ENCODE results near the gene PHKA2.
"Not testable (repeated sequence)": the region's sequence is repeated elsewhere in the genome, so short reads cannot be mapped to it uniquely, and the experiment has no call there.

Gene PHKA2, protein sequence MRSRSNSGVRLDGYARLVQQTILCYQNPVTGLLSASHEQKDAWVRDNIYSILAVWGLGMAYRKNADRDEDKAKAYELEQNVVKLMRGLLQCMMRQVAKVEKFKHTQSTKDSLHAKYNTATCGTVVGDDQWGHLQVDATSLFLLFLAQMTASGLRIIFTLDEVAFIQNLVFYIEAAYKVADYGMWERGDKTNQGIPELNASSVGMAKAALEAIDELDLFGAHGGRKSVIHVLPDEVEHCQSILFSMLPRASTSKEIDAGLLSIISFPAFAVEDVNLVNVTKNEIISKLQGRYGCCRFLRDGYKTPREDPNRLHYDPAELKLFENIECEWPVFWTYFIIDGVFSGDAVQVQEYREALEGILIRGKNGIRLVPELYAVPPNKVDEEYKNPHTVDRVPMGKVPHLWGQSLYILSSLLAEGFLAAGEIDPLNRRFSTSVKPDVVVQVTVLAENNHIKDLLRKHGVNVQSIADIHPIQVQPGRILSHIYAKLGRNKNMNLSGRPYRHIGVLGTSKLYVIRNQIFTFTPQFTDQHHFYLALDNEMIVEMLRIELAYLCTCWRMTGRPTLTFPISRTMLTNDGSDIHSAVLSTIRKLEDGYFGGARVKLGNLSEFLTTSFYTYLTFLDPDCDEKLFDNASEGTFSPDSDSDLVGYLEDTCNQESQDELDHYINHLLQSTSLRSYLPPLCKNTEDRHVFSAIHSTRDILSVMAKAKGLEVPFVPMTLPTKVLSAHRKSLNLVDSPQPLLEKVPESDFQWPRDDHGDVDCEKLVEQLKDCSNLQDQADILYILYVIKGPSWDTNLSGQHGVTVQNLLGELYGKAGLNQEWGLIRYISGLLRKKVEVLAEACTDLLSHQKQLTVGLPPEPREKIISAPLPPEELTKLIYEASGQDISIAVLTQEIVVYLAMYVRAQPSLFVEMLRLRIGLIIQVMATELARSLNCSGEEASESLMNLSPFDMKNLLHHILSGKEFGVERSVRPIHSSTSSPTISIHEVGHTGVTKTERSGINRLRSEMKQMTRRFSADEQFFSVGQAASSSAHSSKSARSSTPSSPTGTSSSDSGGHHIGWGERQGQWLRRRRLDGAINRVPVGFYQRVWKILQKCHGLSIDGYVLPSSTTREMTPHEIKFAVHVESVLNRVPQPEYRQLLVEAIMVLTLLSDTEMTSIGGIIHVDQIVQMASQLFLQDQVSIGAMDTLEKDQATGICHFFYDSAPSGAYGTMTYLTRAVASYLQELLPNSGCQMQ

DNA sequence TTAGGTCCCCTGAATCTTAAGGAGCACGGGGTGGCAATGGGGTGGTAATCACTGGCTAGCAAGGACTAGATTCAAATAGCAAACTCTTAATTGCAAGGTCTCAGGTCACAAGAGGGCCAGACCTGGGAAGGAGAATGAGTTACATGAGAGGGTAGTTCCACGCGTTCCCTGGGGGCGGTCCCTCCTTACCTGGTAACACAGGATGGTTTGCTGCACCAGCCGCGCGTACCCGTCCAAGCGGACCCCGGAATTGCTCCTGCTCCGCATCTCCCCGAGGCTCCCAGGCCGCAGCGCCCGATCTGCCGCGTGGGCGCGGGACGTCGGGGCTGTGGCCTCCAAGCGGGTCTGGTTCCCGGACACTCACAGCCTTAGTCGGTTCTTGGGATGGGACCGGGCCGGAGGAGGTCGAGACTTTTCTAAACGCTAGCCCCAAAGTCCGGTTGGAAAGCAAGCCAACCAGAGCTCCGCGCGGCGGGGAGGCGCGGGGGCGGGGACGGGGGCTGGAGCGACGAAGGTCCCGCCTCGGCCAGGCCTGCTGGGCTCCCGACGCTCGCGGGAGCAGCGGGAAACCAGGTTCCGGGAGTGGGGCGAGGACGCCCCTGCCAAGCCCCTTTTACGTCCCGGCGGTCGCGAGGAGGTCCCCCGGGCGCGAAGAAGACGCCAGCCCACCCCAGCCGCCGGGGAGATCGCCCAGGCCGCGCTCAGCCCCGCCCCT, at the start of gene PHKA2:
Gene PHKA2, minus strand, starts transcription at position 449 of the 715 bp plus-strand sequence. Its CDS starts 182 bp downstream, at position 267.
- in situ Hi-C loops (cut with HindIII; ENCODE audit: low sequenced_read_pairs) = no loop called here

DNA sequence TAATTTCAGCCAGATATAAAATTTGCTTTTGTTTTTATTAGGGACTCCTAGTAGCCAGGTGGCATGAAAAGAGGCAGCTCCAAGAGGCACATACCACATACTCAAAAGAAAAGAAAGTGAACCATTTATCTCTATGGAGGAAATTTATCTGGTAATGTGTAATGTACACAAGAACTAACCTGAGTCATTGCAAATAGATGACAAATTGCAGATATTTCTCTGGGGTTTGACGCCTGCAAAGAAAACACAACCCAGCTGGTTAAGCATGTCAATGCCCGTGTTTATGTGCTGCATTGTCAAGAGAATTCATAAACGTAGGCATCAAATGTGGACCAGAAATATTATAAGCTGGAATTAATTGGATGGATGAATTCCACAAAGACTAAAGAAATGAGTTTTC, 46.9 kb upstream of the PHKA2 start:
- in situ Hi-C loops (cut with HindIII; ENCODE audit: low sequenced_read_pairs) = no loop called here

DNA sequence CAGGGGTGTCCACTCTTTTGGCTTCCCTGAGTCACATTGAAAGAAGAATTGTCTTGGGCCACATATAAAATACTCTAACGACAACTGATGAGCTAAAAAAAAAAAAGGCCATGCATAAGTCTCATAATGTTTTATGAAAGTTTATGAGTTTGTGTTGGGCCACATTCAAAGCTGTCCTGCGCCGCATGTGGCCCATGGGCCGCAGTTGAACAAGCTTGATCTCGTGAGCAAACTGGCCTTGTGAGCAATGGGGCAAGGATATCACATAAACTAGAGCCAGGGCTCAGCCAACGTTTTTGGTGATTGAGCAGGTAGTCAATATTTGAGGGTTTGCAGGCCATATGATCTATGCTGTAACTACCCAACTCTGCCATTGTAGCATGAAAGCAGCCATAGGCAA, 44.6 kb upstream of the PHKA2 start:
- in situ Hi-C loops (cut with HindIII; ENCODE audit: low sequenced_read_pairs) = no loop called here

DNA sequence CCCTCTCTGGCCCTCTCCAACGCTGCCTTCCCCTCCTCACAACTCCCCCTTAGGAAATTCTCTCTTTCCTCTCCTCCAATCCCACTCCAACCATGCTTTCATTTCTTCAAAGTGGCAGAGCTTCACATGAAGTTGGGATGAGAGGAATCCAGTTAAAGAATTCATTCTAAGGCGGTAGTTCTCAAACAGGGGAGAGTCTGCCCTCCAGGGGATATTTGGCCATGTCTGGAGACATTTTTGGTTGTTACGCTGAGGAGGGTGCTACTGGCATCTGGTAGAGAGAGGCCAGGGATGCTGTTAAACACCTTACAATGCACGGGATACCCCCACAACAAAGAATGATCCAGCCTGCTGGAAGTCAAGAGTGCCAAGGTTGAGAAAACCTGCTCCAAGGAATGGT, 40.5 kb upstream of the PHKA2 start:
- in situ Hi-C loops (cut with HindIII; ENCODE audit: low sequenced_read_pairs) = no loop called here

DNA sequence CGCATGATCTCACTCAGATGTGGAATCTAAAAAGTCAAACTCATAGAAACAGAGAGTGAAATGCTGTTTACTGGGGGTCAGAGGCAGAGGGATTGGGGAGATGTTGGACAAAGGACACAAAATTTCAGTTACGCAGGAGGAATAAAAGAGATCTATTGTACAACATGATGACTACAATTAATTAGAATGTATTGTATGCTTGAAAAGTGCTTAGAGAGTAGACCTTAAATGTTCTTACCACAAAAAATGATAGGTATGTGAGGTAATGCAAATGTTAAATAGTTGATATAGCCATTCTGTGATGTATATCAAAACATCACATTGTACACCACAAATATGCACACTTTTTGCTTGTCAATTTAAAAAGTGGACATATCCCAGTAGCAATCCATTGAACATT, 36.1 kb upstream of the PHKA2 start:
- in situ Hi-C loops (cut with HindIII; ENCODE audit: low sequenced_read_pairs) = no loop called here

DNA sequence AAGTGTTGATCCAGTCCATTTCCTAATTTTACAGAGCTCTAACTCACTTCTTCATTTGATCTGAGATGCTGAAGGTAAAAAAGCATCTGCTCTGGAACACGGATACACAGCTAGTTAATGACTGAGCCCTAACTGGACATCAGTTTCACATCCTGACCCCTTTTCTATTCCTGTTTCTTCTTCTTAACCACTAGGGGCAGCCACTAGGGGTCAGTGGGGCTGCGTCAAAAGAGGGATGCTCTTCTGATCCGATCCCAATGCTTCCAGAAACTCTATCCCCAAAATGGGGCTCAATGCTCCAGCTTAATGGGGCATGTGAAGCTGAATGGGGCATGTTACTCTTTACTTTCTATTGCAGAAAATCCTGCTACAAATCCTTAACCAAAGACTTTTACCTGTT, 33.4 kb upstream of the PHKA2 start:
- in situ Hi-C loops (cut with HindIII; ENCODE audit: low sequenced_read_pairs) = no loop called here

DNA sequence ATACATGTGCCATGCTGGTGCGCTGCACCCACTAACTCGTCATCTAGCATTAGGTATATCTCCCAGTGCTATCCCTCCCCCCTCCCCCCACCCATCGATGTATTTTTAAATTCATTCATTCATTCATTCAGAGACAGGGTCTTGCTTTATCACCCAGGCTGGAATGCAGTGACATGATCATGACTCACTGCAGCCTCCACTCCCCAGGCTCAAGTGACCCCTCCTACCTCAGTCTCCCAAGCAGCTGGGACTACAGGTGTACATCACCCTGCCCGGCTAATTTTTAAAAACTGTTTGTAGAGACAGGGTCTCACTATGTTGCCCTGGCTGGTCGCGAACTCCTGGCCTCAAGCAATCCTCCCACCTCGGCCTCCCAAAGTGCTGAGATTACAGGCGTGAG, 32.7 kb upstream of the PHKA2 start:
- in situ Hi-C loops (cut with HindIII; ENCODE audit: low sequenced_read_pairs) = not testable (repeated sequence)

DNA sequence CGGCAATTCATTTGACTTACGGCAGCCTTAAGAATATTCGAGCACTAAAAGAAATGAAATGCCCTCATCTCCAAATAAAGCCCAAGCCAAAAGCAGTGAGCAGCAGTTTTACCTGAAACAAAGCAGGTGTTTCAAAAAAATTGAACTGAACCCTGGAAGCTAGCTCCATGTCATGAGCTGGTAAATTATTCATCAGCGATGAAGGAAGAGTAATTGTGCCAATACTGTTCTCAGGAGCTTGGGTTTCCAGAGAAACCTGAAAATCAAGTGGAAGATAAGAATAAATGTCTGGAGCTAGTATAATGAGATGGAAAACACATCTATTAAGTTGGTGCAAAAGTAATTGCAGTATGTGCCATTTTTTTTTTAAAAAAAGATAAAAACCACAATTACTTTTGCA, 24.0 kb upstream of the PHKA2 start:
- in situ Hi-C loops (cut with HindIII; ENCODE audit: low sequenced_read_pairs) = no loop called here

DNA sequence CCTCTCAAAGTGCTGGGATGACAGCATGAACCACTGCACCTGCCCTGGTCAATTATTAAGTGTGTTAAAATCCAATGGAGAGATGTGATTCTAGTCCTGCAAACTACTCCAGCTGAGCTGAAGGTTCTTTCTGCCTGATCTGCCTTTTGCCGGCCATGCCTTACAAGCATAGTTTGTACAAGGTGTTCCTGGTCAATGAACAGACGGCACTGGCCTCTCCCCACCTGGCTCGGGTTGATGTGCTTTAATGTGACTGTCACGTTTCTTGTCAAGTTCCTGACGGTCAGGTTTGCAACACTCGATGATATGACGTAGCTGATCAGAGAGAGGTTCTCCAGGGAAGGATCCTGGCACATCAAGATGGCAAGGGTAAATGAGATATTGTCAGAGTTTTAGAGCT, 23.1 kb upstream of the PHKA2 start:
- in situ Hi-C loops (cut with HindIII; ENCODE audit: low sequenced_read_pairs) = no loop called here

DNA sequence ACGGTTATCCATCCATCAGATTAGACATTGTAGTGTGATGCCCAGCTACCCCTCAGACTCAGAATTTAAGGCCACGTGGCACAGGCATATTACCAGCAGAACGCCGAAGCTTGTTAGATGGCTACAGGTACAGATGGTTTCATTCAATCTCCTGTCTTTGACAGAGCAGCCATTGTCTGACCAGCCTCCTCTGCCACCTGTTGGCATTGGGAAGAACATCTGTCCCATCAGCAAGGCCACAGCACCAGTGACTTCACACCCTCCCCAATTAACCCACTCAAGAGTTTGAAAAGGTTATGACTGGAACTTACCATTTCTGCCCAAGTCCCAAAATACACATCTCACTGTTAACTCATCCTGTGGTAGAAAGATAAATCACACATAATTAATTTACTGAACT, 22.0 kb upstream of the PHKA2 start:
- in situ Hi-C loops (cut with HindIII; ENCODE audit: low sequenced_read_pairs) = no loop called here

DNA sequence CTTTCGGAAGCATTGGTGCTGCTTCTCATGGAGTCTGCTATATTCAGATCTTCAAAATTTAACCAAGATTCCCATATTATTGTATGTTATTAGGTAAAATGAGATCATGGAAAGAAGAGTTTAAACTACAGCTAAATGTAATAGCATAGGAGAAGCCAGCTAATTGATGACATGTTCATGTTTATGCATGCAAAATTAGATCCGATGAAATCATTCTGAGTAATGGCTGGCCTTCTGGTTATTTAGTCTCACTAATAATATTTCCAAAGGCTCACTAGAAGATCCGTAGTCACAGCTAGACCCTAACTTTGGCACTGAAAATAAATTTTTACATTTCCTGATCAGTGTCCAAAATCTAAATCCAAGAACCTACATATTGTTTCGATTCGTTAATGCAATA, 19.8 kb upstream of the PHKA2 start:
- in situ Hi-C loops (cut with HindIII; ENCODE audit: low sequenced_read_pairs) = no loop called here

DNA sequence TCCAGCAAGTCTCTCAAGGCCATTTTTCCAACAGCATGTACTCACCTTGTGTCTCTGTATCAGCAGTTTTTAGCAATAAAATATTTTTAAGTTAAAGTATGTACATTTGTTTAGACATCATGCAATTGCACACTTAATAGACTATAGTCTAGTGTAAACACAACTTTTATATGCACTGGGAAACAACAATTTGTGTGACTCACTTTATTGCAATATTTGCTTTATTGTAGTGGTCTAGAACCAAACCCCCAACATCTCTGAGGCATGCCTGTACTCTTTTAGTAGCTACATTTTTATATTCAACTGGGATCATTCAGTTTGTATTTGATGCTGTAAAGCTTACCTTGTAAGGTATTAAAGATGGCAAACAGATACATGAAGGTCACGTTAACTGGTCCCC, 14.7 kb upstream of the PHKA2 start:
- in situ Hi-C loops (cut with HindIII; ENCODE audit: low sequenced_read_pairs) = no loop called here

DNA sequence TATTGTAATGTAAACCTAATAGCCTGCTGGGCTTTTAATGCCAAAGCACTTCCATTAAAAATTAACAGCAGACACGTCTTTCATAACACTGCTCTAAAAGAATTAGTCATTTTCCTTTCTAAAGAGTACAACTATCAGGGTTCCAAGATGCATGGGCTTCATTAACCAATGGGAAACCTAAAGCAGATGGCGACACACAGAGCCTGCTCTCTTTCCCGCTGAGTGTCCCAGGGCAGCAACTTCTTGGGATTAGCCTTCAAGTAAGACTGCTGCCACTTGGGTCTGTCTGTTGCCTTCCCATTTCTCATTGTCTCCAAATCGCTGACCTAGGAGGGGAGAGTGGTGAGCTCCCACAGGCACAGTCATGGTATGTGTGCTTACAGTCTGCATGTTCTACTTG, 14.0 kb upstream of the PHKA2 start:
- in situ Hi-C loops (cut with HindIII; ENCODE audit: low sequenced_read_pairs) = no loop called here

DNA sequence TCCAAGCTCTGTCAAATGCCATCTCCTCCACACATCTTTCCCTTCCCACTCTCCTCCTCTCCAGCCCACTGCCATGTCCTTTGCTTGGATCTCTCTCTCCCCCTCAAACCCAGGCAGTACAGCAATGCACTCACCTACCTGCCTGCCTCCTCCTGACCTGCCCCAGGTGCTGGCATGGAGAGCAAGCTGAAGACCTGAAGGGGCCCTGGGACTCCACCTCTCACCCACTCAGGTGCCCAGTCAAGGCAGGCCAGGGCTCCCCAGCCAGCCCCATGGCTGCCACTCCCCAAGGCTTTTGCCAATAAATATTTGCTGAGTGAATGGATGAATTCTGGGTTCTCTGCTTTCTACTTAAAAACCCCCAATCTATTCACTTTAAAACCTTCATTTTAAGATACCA, 12.6 kb upstream of the PHKA2 start:
- in situ Hi-C loops (cut with HindIII; ENCODE audit: low sequenced_read_pairs) = no loop called here

DNA sequence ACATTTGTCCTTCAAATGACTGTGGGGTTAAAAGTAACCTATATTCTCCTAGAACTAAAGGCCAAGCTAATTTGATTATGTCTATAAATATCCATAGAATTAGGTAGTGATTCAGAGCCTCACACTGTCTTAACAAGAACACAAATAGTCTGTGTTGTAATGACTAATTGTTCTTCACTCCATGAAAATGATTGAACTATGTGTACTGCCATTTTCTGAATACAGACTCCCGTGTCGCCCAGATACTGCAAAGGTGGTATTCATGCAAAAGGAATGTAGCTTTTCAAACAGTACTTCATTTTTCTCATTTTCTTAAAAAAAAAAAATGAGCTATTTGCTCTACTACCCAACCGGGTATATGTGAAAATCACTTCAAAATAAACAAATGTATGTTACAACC, 11.3 kb upstream of the PHKA2 start:
- in situ Hi-C loops (cut with HindIII; ENCODE audit: low sequenced_read_pairs) = no loop called here

DNA sequence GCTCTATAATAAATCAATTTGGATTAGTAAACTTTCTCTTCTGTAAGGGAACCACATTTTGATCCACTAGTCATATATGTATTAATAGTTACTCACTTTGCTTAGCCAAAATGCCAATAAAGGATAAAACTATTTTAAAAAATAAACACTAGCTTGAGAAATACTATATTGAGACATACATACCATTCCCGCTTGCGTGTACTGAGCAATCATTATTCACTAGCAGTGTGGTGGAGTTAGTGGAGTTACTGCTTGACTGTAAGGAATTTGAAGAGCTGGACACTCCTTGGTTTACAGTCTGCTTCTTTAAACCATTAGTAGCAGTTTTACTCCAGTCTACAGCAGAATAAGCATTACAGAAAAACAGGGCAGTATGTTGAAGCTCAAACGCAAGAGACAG, 10.8 kb upstream of the PHKA2 start:
- in situ Hi-C loops (cut with HindIII; ENCODE audit: low sequenced_read_pairs) = no loop called here

DNA sequence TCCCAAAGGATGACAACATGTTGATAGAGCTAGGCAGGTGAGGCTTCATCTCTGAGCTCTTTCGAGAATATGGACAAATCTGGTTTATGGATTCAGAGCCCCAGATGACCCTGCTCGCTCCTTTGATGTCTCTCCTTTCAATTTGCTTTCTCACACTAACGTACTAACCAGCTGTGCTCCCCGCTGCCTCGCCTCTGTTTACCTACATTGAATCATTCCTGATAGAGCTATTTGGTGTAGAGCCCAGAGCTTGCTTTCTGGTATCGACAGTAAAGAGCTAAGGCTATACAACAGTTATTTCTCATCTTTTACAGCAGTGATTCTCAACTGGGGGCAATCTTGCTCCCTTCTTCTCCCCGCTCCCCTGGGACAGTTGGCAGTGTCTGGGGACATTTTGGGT, 8.9 kb upstream of the PHKA2 start:
- in situ Hi-C loops (cut with HindIII; ENCODE audit: low sequenced_read_pairs) = no loop called here

DNA sequence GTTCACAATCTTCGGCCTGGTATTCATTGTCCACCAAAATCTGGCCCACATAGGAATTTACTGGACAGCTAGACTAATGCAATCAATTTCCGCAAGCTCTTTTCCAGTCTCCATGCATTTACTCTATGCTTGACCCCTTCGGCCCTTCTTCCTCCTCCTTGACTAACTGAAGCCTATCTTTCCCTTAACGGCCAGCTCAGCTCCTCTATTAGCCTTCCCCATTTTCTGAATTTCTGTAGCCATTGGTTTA, 1.2 kb upstream of the PHKA2 start:
- in situ Hi-C loops (cut with HindIII; ENCODE audit: low sequenced_read_pairs) = no loop called here

DNA sequence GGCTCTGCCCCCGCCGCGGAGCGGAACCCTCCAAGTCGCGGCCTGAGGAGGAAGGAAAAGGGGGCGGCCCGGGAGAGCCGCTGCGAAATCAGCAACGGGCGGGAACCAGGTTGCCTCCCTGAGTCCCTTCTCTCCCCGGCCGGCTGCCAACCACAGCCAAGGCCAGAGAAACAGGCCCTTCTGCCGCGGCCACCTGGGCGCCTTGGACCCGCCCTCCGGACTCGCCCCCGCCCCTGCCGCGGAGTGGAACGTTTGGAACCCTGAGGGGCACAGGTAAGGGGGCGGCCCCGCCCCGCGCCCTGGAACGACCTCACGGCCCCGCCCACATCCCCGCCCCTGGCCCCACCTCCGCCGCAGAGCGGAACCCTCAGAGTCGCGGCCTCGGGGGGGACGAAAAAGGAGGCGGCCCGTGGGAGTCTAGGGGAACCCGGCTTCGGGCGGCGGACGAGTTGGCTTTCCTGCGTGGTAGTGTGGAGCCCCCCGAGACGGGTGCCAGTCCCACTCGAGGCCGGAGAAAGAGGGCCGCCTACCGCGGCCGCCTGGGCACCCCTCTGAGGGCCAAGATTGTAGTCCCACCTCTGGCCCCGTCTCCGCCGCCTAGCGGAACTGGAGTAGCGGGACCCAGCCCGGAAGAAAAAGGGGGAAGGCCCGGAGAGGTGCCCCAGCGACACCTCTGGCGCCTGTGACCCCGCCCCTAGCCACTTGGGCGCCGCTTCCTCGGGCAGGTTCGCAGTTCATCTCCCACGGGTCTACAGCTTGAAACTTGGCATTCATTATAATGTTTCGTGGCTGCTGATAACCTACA, 669 bp upstream of the PHKA2 start:
- in situ Hi-C loops (cut with HindIII; ENCODE audit: low sequenced_read_pairs) = no loop called here

DNA sequence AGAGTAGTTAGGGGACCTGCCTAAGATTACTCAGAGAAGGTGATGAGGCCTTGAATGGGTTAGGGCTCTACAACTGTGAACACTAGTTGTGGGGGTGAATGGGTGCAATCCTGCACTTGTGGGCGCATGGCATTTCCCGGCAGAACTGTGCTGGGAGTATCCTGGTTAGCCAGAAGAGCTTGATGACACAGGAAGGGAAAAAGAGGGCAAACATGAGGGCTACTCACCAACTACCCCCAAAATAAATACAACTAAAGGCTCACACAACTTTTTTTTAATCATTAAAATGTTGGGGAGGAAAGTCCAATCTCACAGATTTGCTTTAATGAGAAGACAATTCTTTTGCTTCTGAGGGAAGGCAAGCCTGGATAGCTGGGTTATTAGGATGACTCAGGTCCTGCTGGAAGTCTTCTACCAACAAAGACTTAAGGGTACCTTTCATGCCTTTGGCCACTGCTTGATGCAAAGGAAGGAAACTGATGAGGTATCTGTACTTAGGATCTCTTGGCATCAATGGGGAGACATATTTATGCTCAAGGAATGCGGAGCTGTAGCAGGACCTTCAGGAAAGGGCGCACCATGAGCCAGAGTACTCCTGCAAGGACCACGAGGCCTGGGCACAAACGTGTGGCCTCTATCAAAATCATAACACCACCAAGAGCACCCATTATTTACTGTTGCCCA, 2.6 kb downstream of the PHKA2 start:
- in situ Hi-C loops (cut with HindIII; ENCODE audit: low sequenced_read_pairs) = no loop called here
